Effector memory CD4-positive, alpha-beta T cell (primary cell): ENCODE data around the gene CD200.

Source experiments
- DNase-seq, 3 donors: peaks; one replicate each; pipeline ENCODE4 v3.0.0-alpha.2; 2020
- H3K27ac ChIP-seq: 2 replicates; pipeline ENCODE4 v1.7.0; 2013; ENCODE audit warnings: mild to moderate bottlenecking, low read length, moderate library complexity; ENCODE audit not compliant: insufficient read depth, poor library complexity, severe bottlenecking
- H3K27me3 ChIP-seq: replicated peaks from 2 replicates; pipeline ENCODE4 v1.7.0; 2013; ENCODE audit warnings: mild to moderate bottlenecking, low read length; ENCODE audit not compliant: insufficient read depth, control insufficient read depth, poor library complexity, severe bottlenecking
- H3K36me3 ChIP-seq: 2 replicates; pipeline ENCODE4 v1.7.0; 2013; ENCODE audit warnings: mild to moderate bottlenecking, low read length, moderate library complexity; ENCODE audit not compliant: control insufficient read depth, insufficient read depth
- H3K4me1 ChIP-seq: 2 replicates; pipeline ENCODE4 v1.7.0; 2013; ENCODE audit warnings: low read length, mild to moderate bottlenecking; ENCODE audit not compliant: control insufficient read depth, insufficient read depth, poor library complexity, severe bottlenecking
- H3K4me3 ChIP-seq: 2 replicates; pipeline ENCODE4 v1.7.0; 2013; ENCODE audit warnings: low read length, low read depth, mild to moderate bottlenecking; ENCODE audit not compliant: insufficient read depth, poor library complexity, severe bottlenecking
- H3K9me3 ChIP-seq: 2 replicates; pipeline ENCODE4 v1.7.0; 2013; ENCODE audit warnings: mild to moderate bottlenecking, low read length, moderate library complexity; ENCODE audit not compliant: control insufficient read depth

Gene CD200

GRCh38 chr3:112357930-112358780 is 25.2 kb downstream of the CD200 start:
- no peaks in the 10 kb centered on the region for H3K27me3 ChIP-seq
- H3K4me3 ChIP-seq = peak overlapping the region; percentile 49
- DNase-seq = peak in 2 of 3 donors; percentile 1 to 25
- peaks cover 6% of the 10 kb centered on the region for H3K4me1 ChIP-seq
- no peaks in the 10 kb centered on the region for H3K36me3 ChIP-seq
- H3K9me3 ChIP-seq = no peaks in the 10 kb centered on the region
- H3K27ac ChIP-seq = no peak overlapping the region

- Histone ChIP-seq H3K36me3 (no peaks in the 10 kb centered on the region), H3K27me3 (no peaks in the 10 kb centered on the region), H3K4me1 (peaks cover 8% of the 10 kb centered on the region), H3K4me3 (no peak overlapping the region), H3K27ac (no peak overlapping the region), H3K9me3 (no peaks in the 10 kb centered on the region)
- no peak for DNase-seq
Measured at GRCh38 chr3:112360561-112360960, 27.6 kb downstream of the CD200 start.

- peaks cover 8% of the 10 kb centered on the region for H3K4me1 ChIP-seq
- H3K4me3 ChIP-seq = no peak overlapping the region
- H3K36me3 ChIP-seq = no peaks in the 10 kb centered on the region
- H3K27me3 ChIP-seq = no peaks in the 10 kb centered on the region
- H3K27ac ChIP-seq = no peak overlapping the region
- DNase-seq = no peak
- H3K9me3 ChIP-seq = no peaks in the 10 kb centered on the region
Measured at GRCh38 chr3:112362221-112362620, 29.3 kb downstream of the CD200 start.

- H3K9me3 ChIP-seq = no peaks in the 10 kb centered on the region
- DNase-seq = no peak
- H3K4me3 ChIP-seq = no peak overlapping the region
- H3K27me3 ChIP-seq = no peaks in the 10 kb centered on the region
- H3K36me3 ChIP-seq = no peaks in the 10 kb centered on the region
- H3K4me1 ChIP-seq = peaks cover 3% of the 10 kb centered on the region
- H3K27ac ChIP-seq = no peak overlapping the region
Measured at GRCh38 chr3:112364291-112364690, 31.3 kb downstream of the CD200 start.

- H3K4me1 ChIP-seq = peaks cover 3% of the 10 kb centered on the region
- no peak for DNase-seq
- H3K4me3 ChIP-seq = no peak overlapping the region
- no peaks in the 10 kb centered on the region for H3K27me3 ChIP-seq
- H3K9me3 ChIP-seq = no peaks in the 10 kb centered on the region
- no peaks in the 10 kb centered on the region for H3K36me3 ChIP-seq
- no peak overlapping the region for H3K27ac ChIP-seq
Measured at GRCh38 chr3:112365035-112365434, 32.1 kb downstream of the CD200 start.

- no peaks in the 10 kb centered on the region for H3K27me3 ChIP-seq
- H3K4me3 ChIP-seq = no peak overlapping the region
- H3K36me3 ChIP-seq = no peaks in the 10 kb centered on the region
- peaks cover 3% of the 10 kb centered on the region for H3K4me1 ChIP-seq
- H3K27ac ChIP-seq = no peak overlapping the region
- no peak for DNase-seq
- H3K9me3 ChIP-seq = no peaks in the 10 kb centered on the region
Measured at GRCh38 chr3:112365636-112366035, 32.7 kb downstream of the CD200 start.

- H3K9me3 ChIP-seq = no peaks in the 10 kb centered on the region
- DNase-seq = no peak
- H3K36me3 ChIP-seq = no peaks in the 10 kb centered on the region
- no peak overlapping the region for H3K27ac ChIP-seq
- H3K4me3 ChIP-seq = no peak overlapping the region
- H3K27me3 ChIP-seq = no peaks in the 10 kb centered on the region
- peaks cover 3% of the 10 kb centered on the region for H3K4me1 ChIP-seq
Measured at GRCh38 chr3:112366522-112366921, 33.6 kb downstream of the CD200 start.

- Histone ChIP-seq H3K4me3 (no peak overlapping the region), H3K9me3 (no peaks in the 10 kb centered on the region), H3K36me3 (no peaks in the 10 kb centered on the region), H3K27me3 (no peaks in the 10 kb centered on the region), H3K27ac (no peak overlapping the region), H3K4me1 (no peaks in the 10 kb centered on the region)
- no peak for DNase-seq
Measured at GRCh38 chr3:112371569-112371968, 38.6 kb downstream of the CD200 start.

- Histone ChIP-seq H3K4me3 (no peak overlapping the region), H3K4me1 (no peaks in the 10 kb centered on the region), H3K36me3 (no peaks in the 10 kb centered on the region), H3K27me3 (no peaks in the 10 kb centered on the region), H3K27ac (no peak overlapping the region), H3K9me3 (no peaks in the 10 kb centered on the region)
- DNase-seq = no peak
Measured at GRCh38 chr3:112372396-112372795, 39.4 kb downstream of the CD200 start.

GRCh38 chr3:112373476-112373875 is 40.5 kb downstream of the CD200 start:
- no peak overlapping the region for H3K27ac ChIP-seq

More at GRCh38 chr3:112373476-112373875, 40.5 kb downstream of the CD200 start:
- H3K27me3 ChIP-seq = no peaks in the 10 kb centered on the region
- DNase-seq = no peak
- no peaks in the 10 kb centered on the region for H3K4me1 ChIP-seq
- H3K36me3 ChIP-seq = no peaks in the 10 kb centered on the region
- H3K9me3 ChIP-seq = no peaks in the 10 kb centered on the region
- H3K4me3 ChIP-seq = no peak overlapping the region
